ENCODE results near the gene NTN1. TPM values are rescaled to one million over a fixed set of nuclear protein-coding genes. Genes with fewer than 3 reads are reported as not detected.

Gene NTN1
- polyA plus RNA-seq, 3 donors: 0.03 to 0.04 TPM; not detected in 1

- TF ChIP-seq CTCF (IDR thresholded peaks at IDR 0.05): no peak
- Histone ChIP-seq H2AFZ (ENCODE audit: insufficient read depth, low read depth, low read length, poor library complexity, severe bottlenecking) (no peak overlapping the region), H3K9ac (ENCODE audit: insufficient read depth, low read length, poor library complexity, severe bottlenecking) (no peak overlapping the region), H3K4me3 (replicated peaks in 1 of 3; ENCODE audit: low read depth in 2 of 3, low read length in 3 of 3) (no peak overlapping the region), H3K36me3 (replicated peaks in 1 of 2; ENCODE audit: control insufficient read depth in 1 of 2, insufficient read depth in 2 of 2, low read length in 2 of 2) (no peaks in the 10 kb centered on the region), H3K27ac (ENCODE audit: low read depth in 1 of 2, low read length in 2 of 2) (no peak overlapping the region), H3K4me2 (replicated peaks; ENCODE audit: extremely low read depth, low read length, poor library complexity, severe bottlenecking) (no peak overlapping the region), H4K20me1 (ENCODE audit: insufficient read depth, low read length) (no peaks in the 10 kb centered on the region), H3K4me1 (ENCODE audit: control insufficient read depth in 1 of 2, insufficient read depth in 2 of 2, low read length in 2 of 2) (no peaks in the 10 kb centered on the region), H3K9me3 (replicated peaks in 1 of 2; ENCODE audit: control insufficient read depth in 1 of 2, insufficient read depth in 1 of 2, low read length in 2 of 2) (no peaks in the 10 kb centered on the region), H3K79me2 (ENCODE audit: insufficient read depth, low read length) (no peaks in the 10 kb centered on the region), H3K27me3 (ENCODE audit: control insufficient read depth in 2 of 2, insufficient read depth in 2 of 2, low read length in 2 of 2) (peaks cover 26 to 57% of the 10 kb centered on the region in 2 donors)
- 93% methylated on average over 5 of the region's 7 CpGs for WGBS (ENCODE audit: insufficient coverage)
- Mint-ChIP-seq H3K36me3 (peaks cover 0 to 3% of the 10 kb centered on the region in 2 donors), H3K4me3 (no peak overlapping the region), H3K27ac (no peak overlapping the region), H3K27me3 (ENCODE audit: low read depth in 3 of 3) (peaks cover 40 to 56% (median 42%) of the 10 kb centered on the region in 3 donors), H3K4me1 (peaks cover 4% of the 10 kb centered on the region), H3K9me3 (peaks cover 0 to 3% (median 0%) of the 10 kb centered on the region in 7 donors)
- intact Hi-C loops (cut with micrococcal nuclease): no loop called here
- no peak for DNase-seq
These were observed 10.3 kb upstream of the NTN1 start for GRCh38 chr17:9011001-9011400.

GRCh38 chr17:9016941-9017552 lies 4.3 kb upstream of the NTN1 start:
- no peak for TF ChIP-seq CTCF (IDR thresholded peaks at IDR 0.05)
- Histone ChIP-seq H2AFZ (ENCODE audit: insufficient read depth, low read depth, low read length, poor library complexity, severe bottlenecking) (no peak overlapping the region), H3K9ac (ENCODE audit: insufficient read depth, low read length, poor library complexity, severe bottlenecking) (no peak overlapping the region), H3K4me3 (replicated peaks in 1 of 3; ENCODE audit: low read depth in 2 of 3, low read length in 3 of 3) (no peak overlapping the region), H3K4me1 (ENCODE audit: control insufficient read depth in 1 of 2, insufficient read depth in 2 of 2, low read length in 2 of 2) (peaks cover 8 to 16% of the 10 kb centered on the region in 2 donors), H4K20me1 (ENCODE audit: insufficient read depth, low read length) (no peaks in the 10 kb centered on the region), H3K27ac (ENCODE audit: low read depth in 1 of 2, low read length in 2 of 2) (no peak overlapping the region), H3K27me3 (ENCODE audit: control insufficient read depth in 2 of 2, insufficient read depth in 2 of 2, low read length in 2 of 2) (peaks cover 51 to 60% of the 10 kb centered on the region in 2 donors), H3K36me3 (replicated peaks in 1 of 2; ENCODE audit: control insufficient read depth in 1 of 2, insufficient read depth in 2 of 2, low read length in 2 of 2) (no peaks in the 10 kb centered on the region), H3K4me2 (replicated peaks; ENCODE audit: extremely low read depth, low read length, poor library complexity, severe bottlenecking) (no peak overlapping the region), H3K79me2 (ENCODE audit: insufficient read depth, low read length) (no peaks in the 10 kb centered on the region), H3K9me3 (replicated peaks in 1 of 2; ENCODE audit: control insufficient read depth in 1 of 2, insufficient read depth in 1 of 2, low read length in 2 of 2) (peaks cover 0 to 8% of the 10 kb centered on the region in 2 donors)
- DNase-seq: no peak
- H3K9me3 Mint-ChIP-seq: peaks cover 0 to 8% (median 1%) of the 10 kb centered on the region in 7 donors
- no peaks in the 10 kb centered on the region for H3K36me3 Mint-ChIP-seq
- H3K4me3 Mint-ChIP-seq: no peak overlapping the region
- no peak overlapping the region for H3K27ac Mint-ChIP-seq
- 2% methylated on average over 3 of the region's 3 CpGs for WGBS (ENCODE audit: insufficient coverage)
- peaks cover 23 to 46% (median 36%) of the 10 kb centered on the region in 3 donors for H3K27me3 Mint-ChIP-seq (ENCODE audit: low read depth in 3 of 3)
- intact Hi-C loops (cut with micrococcal nuclease): no loop called here
- H3K4me1 Mint-ChIP-seq: peaks cover 6% of the 10 kb centered on the region
